Neural cell (in vitro differentiated cells): ENCODE data around the gene ZNF18. TPM values are rescaled to one million over a fixed set of nuclear protein-coding genes. Genes with fewer than 3 reads are reported as not detected.
"Not testable (repeated sequence)": the region's sequence is repeated elsewhere in the genome, so short reads cannot be mapped to it uniquely, and the experiment has no call there.

Source experiments
- H2AFZ ChIP-seq: fragments of 200-600, 300-800 bp; sonication (generic), shearing (Covaris generic); 2 replicates; pipeline ENCODE4 v1.6.0; 2014; ENCODE audit warnings: low read depth, mild to moderate bottlenecking, antibody characterized with exemption, low read length, moderate library complexity
- H3F3A ChIP-seq: fragments of 200-600 bp; shearing (Covaris generic); 2 replicates; pipeline ENCODE4 v1.6.1; 2016; ENCODE audit warnings: mild to moderate bottlenecking, moderate library complexity, mixed read lengths, antibody characterized with exemption, low read length; ENCODE audit not compliant: insufficient read depth, poor library complexity, severe bottlenecking
- H3K27ac ChIP-seq: fragments of 200-600, 300-800 bp; sonication (generic), shearing (Covaris generic); 2 replicates; pipeline ENCODE4 v1.5.1; 2014; ENCODE audit warnings: mild to moderate bottlenecking, low read length, moderate library complexity
- H3K27me3 ChIP-seq: fragments of 300-800, 200-600 bp; sonication (generic), shearing (Covaris generic); 2 replicates; pipeline ENCODE4 v1.6.0; 2014; ENCODE audit warnings: mild to moderate bottlenecking, low read depth, low read length, moderate library complexity; ENCODE audit not compliant: insufficient read depth
- H3K36me3 ChIP-seq: fragments of 300-800, 200-600 bp; sonication (generic), shearing (Covaris generic); 2 replicates; pipeline ENCODE4 v1.5.1; 2014; ENCODE audit warnings: mild to moderate bottlenecking, antibody characterized with exemption, low read length, moderate library complexity; ENCODE audit not compliant: insufficient read depth
- H3K4me2 ChIP-seq: fragments of 300-800, 200-600 bp; sonication (generic), shearing (Covaris generic); 2 replicates; pipeline ENCODE4 v1.6.0; 2014; ENCODE audit warnings: mild to moderate bottlenecking, low read length
- H3K4me3 ChIP-seq: fragments of 300-800, 200-600 bp; sonication (generic), shearing (Covaris generic); 2 replicates; pipeline ENCODE4 v1.5.1; 2014; ENCODE audit warnings: mild to moderate bottlenecking, low read length, moderate library complexity
- H3K79me2 ChIP-seq: fragments of 200-600 bp; shearing (Covaris generic); replicated peaks from 2 replicates; pipeline ENCODE4 v1.6.0; 2014; ENCODE audit warnings: mild to moderate bottlenecking, low read length, moderate library complexity; ENCODE audit not compliant: insufficient read depth
- H3K9ac ChIP-seq: fragments of 300-800, 200-600 bp; sonication (generic), shearing (Covaris generic); 2 replicates; pipeline ENCODE4 v1.6.1; 2016; ENCODE audit warnings: mild to moderate bottlenecking, low read length, mixed read lengths
- H3K9me2 ChIP-seq: fragments of 200-600 bp; shearing (Covaris generic); 2 replicates; pipeline ENCODE4 v1.6.1; 2016; ENCODE audit warnings: mild to moderate bottlenecking, low read length, mixed read lengths; ENCODE audit not compliant: insufficient read depth
- H3K9me3 ChIP-seq: fragments of 200-600, 300-800 bp; sonication (generic), shearing (Covaris generic); 2 replicates; pipeline ENCODE4 v1.6.1; 2016; ENCODE audit warnings: mild to moderate bottlenecking, mixed run types, low read length, moderate library complexity, mixed read lengths
- H4K20me1 ChIP-seq: fragments of 200-600 bp; shearing (Covaris generic); 2 replicates; pipeline ENCODE4 v1.6.1; 2016; ENCODE audit warnings: mild to moderate bottlenecking, mixed run types; ENCODE audit not compliant: insufficient read depth
- CTCF ChIP-seq: fragments of 450-650 bp; IDR thresholded peaks from 2 replicates; pipeline ENCODE4 v1.5.1; 2014; ENCODE audit warnings: antibody characterized with exemption, mild to moderate bottlenecking, moderate library complexity; ENCODE audit not compliant: poor library complexity, severe bottlenecking
- EP300 ChIP-seq: fragments of 450-650 bp; conservative IDR thresholded peaks from 2 replicates; pipeline ENCODE4 v1.6.1; 2014; ENCODE audit warnings: antibody characterized with exemption, mild to moderate bottlenecking, moderate library complexity; ENCODE audit not compliant: poor library complexity, severe bottlenecking
- EZH2 ChIP-seq: fragments of 200-600, 300-800 bp; shearing (Covaris generic), sonication (generic); IDR thresholded peaks from 2 replicates; pipeline ENCODE4 v1.6.1; 2014; ENCODE audit warnings: antibody characterized with exemption, low read length, borderline replicate concordance, mild to moderate bottlenecking; ENCODE audit not compliant: insufficient read depth, poor library complexity, severe bottlenecking
- MXI1 ChIP-seq: fragments of 450-650 bp; conservative IDR thresholded peaks from 2 replicates; pipeline ENCODE4 v1.6.1; 2014; ENCODE audit warnings: antibody characterized with exemption, mild to moderate bottlenecking; ENCODE audit not compliant: poor library complexity, severe bottlenecking
- POLR2AphosphoS5 ChIP-seq: IDR thresholded peaks from 2 replicates; pipeline ENCODE4 v1.6.1; 2012
- RAD21 ChIP-seq: fragments of 450-650 bp; conservative IDR thresholded peaks from 2 replicates; pipeline ENCODE4 v1.6.1; 2014; ENCODE audit warnings: antibody characterized with exemption, mild to moderate bottlenecking, moderate library complexity
- REST ChIP-seq: IDR thresholded peaks from 2 replicates; pipeline ENCODE4 v1.6.1; 2012; ENCODE audit warnings: borderline replicate concordance
- SMC3 ChIP-seq: fragments of 450-650 bp; conservative IDR thresholded peaks from 2 replicates; pipeline ENCODE4 v1.6.1; 2014; ENCODE audit warnings: antibody characterized with exemption, mild to moderate bottlenecking, moderate library complexity; ENCODE audit not compliant: poor library complexity
- TAF1 ChIP-seq: IDR thresholded peaks from 2 replicates; pipeline ENCODE4 v1.6.1; 2012; ENCODE audit warnings: low read depth
- polyA plus RNA-seq: library from polyadenylated mRNA; depleted of rRNA; stranded (reverse); fragments of >200 nt; gene quantifications from 2 replicates; pipeline ENCODE4 v1.2.3, GENCODE V29; 2014

Gene ZNF18
- polyA plus RNA-seq, 1 donor from 2014 or later: 18.6 TPM

DNA sequence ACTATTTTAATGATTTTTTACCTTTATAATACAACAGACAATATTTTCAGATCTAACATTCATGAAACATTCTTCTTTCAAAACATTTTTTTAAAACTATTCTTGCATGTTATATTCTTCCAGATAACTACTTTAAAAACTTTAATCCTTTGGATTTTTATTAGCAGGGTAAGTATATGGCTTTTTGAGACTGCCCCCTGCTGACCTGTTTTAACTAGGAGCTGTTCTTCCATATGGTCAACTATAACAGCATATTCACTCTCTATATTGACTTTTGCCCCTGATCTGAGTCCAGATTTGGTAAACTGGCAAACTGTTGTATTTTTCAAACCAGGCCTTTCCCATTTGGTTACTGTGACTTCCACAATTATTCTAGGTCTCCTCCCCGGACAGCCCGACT, 16.5 kb downstream of the ZNF18 start:
- H3K27ac ChIP-seq: no peak overlapping the region
- no peaks in the 10 kb centered on the region for H3K9me2 ChIP-seq
- H3K79me2 ChIP-seq: no peaks in the 10 kb centered on the region
- H3K9me3 ChIP-seq: no peaks in the 10 kb centered on the region
- no peak overlapping the region for H3K4me2 ChIP-seq
- TF ChIP-seq TAF1 (no peak), CTCF (peak; percentile 15)
- H3K36me3 ChIP-seq: peaks cover 4% of the 10 kb centered on the region
- H3K9ac ChIP-seq: no peak overlapping the region
- H3K4me3 ChIP-seq: no peak overlapping the region
- no peaks in the 10 kb centered on the region for H3K27me3 ChIP-seq
- H4K20me1 ChIP-seq: no peaks in the 10 kb centered on the region
- H2AFZ ChIP-seq: no peak overlapping the region
- no peaks in the 10 kb centered on the region for H3F3A ChIP-seq

- no peaks in the 10 kb centered on the region for H3K27me3 ChIP-seq
- H3K9me3 ChIP-seq: no peaks in the 10 kb centered on the region
- peaks cover 4% of the 10 kb centered on the region for H3K36me3 ChIP-seq
- H4K20me1 ChIP-seq: no peaks in the 10 kb centered on the region
- no peaks in the 10 kb centered on the region for H3K9me2 ChIP-seq
- no peaks in the 10 kb centered on the region for H3K79me2 ChIP-seq
- no peak overlapping the region for H3K4me2 ChIP-seq
- TF ChIP-seq EZH2: no peak
- TF ChIP-seq CTCF: no peak
- no peak for TF ChIP-seq TAF1
- no peak for TF ChIP-seq EP300
- no peak for TF ChIP-seq RAD21
- TF ChIP-seq REST: no peak
- TF ChIP-seq SMC3: no peak
- TF ChIP-seq POLR2AphosphoS5: no peak
- TF ChIP-seq MXI1: no peak
- no peak overlapping the region for H2AFZ ChIP-seq
- H3K27ac ChIP-seq: no peak overlapping the region
- no peaks in the 10 kb centered on the region for H3F3A ChIP-seq
- H3K9ac ChIP-seq: no peak overlapping the region
- H3K4me3 ChIP-seq: no peak overlapping the region
Observed at GRCh38 chr17:11979795-11980194, 17.5 kb downstream of the ZNF18 start.

- not testable (repeated sequence) for H3K4me3 ChIP-seq, H3K27ac ChIP-seq, H3K36me3 ChIP-seq, H3K79me2 ChIP-seq, H3K9ac ChIP-seq, H3K27me3 ChIP-seq, H3F3A ChIP-seq, H3K4me2 ChIP-seq, H2AFZ ChIP-seq, H3K9me2 ChIP-seq, H3K9me3 ChIP-seq, H4K20me1 ChIP-seq
Observed at GRCh38 chr17:11972741-11973140, 24.5 kb downstream of the ZNF18 start.
